Neuronal stem cell (in vitro differentiated cells): Measurements from ENCODE around the gene DUSP9.

Source experiments
- DNase-seq: peaks from one replicate; pipeline ENCODE4 v3.0.0-alpha.2; 2013; ENCODE audit warnings: low spot score
- H2AFZ ChIP-seq: one replicate; pipeline ENCODE4 v1.6.1; 2013; ENCODE audit warnings: mild to moderate bottlenecking, low read length, inconsistent platforms
- H2AK5ac ChIP-seq: 2 replicates; pipeline ENCODE4 v1.6.1; 2013; ENCODE audit warnings: low read depth, mild to moderate bottlenecking, inconsistent platforms, low read length, moderate library complexity, mixed read lengths
- H2BK120ac ChIP-seq: 2 replicates; pipeline ENCODE4 v1.6.1; 2013; ENCODE audit warnings: low read depth, mild to moderate bottlenecking, inconsistent platforms, low read length, moderate library complexity, mixed read lengths
- H2BK12ac ChIP-seq: one replicate; pipeline ENCODE4 v1.6.1; 2013; ENCODE audit warnings: low read length, inconsistent platforms
- H2BK15ac ChIP-seq: 2 replicates; pipeline ENCODE4 v1.6.1; 2013; ENCODE audit warnings: mild to moderate bottlenecking, low read length, inconsistent platforms, mixed read lengths
- H2BK5ac ChIP-seq: one replicate; pipeline ENCODE4 v1.6.1; 2013; ENCODE audit warnings: inconsistent platforms, mild to moderate bottlenecking, low read length, moderate library complexity
- H3K14ac ChIP-seq: one replicate; pipeline ENCODE4 v1.6.1; 2013; ENCODE audit warnings: low read length, inconsistent platforms
- H3K18ac ChIP-seq: 2 replicates; pipeline ENCODE4 v1.6.1; 2013; ENCODE audit warnings: low read length, inconsistent platforms
- H3K23ac ChIP-seq: 2 replicates; pipeline ENCODE4 v1.6.1; 2013; ENCODE audit warnings: low read depth, mild to moderate bottlenecking, mixed read lengths, low read length, inconsistent platforms; ENCODE audit not compliant: poor library complexity
- H3K27ac ChIP-seq: replicated peaks from 3 replicates; pipeline ENCODE4 v1.5.1; 2013; ENCODE audit warnings: low read length, inconsistent platforms
- H3K27me3 ChIP-seq, 3 experiments: 2 replicates each; pipeline ENCODE4 v1.6.1; 2013; ENCODE audit warnings: low read length in 3 of 3, mild to moderate bottlenecking in 2 of 3, inconsistent platforms in 1 of 3, low read depth in 1 of 3, mixed read lengths in 1 of 3, moderate library complexity in 1 of 3; ENCODE audit not compliant: control insufficient read depth in 3 of 3, insufficient read depth in 3 of 3
- H3K36me3 ChIP-seq, 2 donors: replicated peaks in 1 of 2; 2 replicates each; pipeline ENCODE4 v1.6.1; 2013; ENCODE audit warnings: low read length in 2 of 2; ENCODE audit not compliant: control insufficient read depth in 2 of 2, insufficient read depth in 2 of 2
- H3K4ac ChIP-seq: 2 replicates; pipeline ENCODE4 v1.6.1; 2013; ENCODE audit warnings: inconsistent platforms, mild to moderate bottlenecking, low read length, moderate library complexity
- H3K4me1 ChIP-seq, 2 donors: 1 replicate in 1 of 2; 2 replicates in 1 of 2; pipeline ENCODE4 v1.6.1; 2013; ENCODE audit warnings: low read length in 2 of 2, low read depth in 1 of 2; ENCODE audit not compliant: control insufficient read depth in 2 of 2, insufficient read depth in 1 of 2
- H3K4me2 ChIP-seq: one replicate; pipeline ENCODE4 v1.6.1; 2013; ENCODE audit warnings: mild to moderate bottlenecking, low read length, inconsistent platforms; ENCODE audit not compliant: insufficient read depth, poor library complexity, severe bottlenecking
- H3K4me3 ChIP-seq, 2 donors: 2 replicates each; pipeline ENCODE4 v1.5.1; 2013; ENCODE audit warnings: low read length in 2 of 2, mild to moderate bottlenecking in 2 of 2, inconsistent platforms in 1 of 2, moderate library complexity in 1 of 2
- H3K79me1 ChIP-seq: one replicate; pipeline ENCODE4 v1.6.1; 2013; ENCODE audit warnings: low read depth, mild to moderate bottlenecking, inconsistent platforms, low read length, moderate library complexity
- H3K9ac ChIP-seq: one replicate; pipeline ENCODE4 v1.6.1; 2013; ENCODE audit warnings: mild to moderate bottlenecking, low read depth, low read length, inconsistent platforms; ENCODE audit not compliant: poor library complexity
- H3K9me3 ChIP-seq, 2 donors: replicated peaks in 1 of 2; 2 replicates each; pipeline versions ENCODE3 to v1.6.1; 2013; ENCODE audit warnings: low read length in 2 of 2, mild to moderate bottlenecking in 2 of 2, inconsistent platforms in 1 of 2, low read depth in 1 of 2, mixed read lengths in 1 of 2, moderate library complexity in 1 of 2; ENCODE audit not compliant: control insufficient read depth in 2 of 2, insufficient read depth in 1 of 2
- H4K8ac ChIP-seq: one replicate; pipeline ENCODE4 v1.6.1; 2013; ENCODE audit warnings: low read depth, mild to moderate bottlenecking, inconsistent platforms, low read length, moderate library complexity
- H4K91ac ChIP-seq: one replicate; pipeline ENCODE4 v1.6.1; 2013; ENCODE audit warnings: low read length, low read depth, mild to moderate bottlenecking, inconsistent platforms; ENCODE audit not compliant: poor library complexity
- WGBS, 2 donors: extraction: QIAGEN DNeasy Blood & Tissue Kit; methylation state at CpG; one replicate each; pipeline ENCODE4 v1.1.7; 2013; ENCODE audit warnings: missing lambda C conversion rate in 2 of 2, mixed read lengths in 1 of 2; ENCODE audit not compliant: insufficient read length in 2 of 2, insufficient replicate concordance in 1 of 2; ENCODE audit errors: extremely low coverage in 2 of 2; 5-methylcytosine and 5-hydroxymethylcytosine counted together

The DUSP9 gene

GRCh38 chrX:153600032-153600373 is 47.0 kb upstream of the DUSP9 start:
- no peak overlapping the region for H4K8ac ChIP-seq
- H3K9ac ChIP-seq: no peak overlapping the region
- H3K4me2 ChIP-seq: peak overlapping the region; percentile 56
- H2BK15ac ChIP-seq: no peak overlapping the region
- H2BK5ac ChIP-seq: no peak overlapping the region
- H3K36me3 ChIP-seq: no peaks in the 10 kb centered on the region
- H3K14ac ChIP-seq: no peak overlapping the region
- no peak overlapping the region for H2AFZ ChIP-seq
- H3K23ac ChIP-seq: no peak overlapping the region
- H3K27me3 ChIP-seq: peaks cover 0 to 16% (median 0%) of the 10 kb centered on the region in 3 experiments
- WGBS, 2 donors: no CpG with 5 or more reads among the region's 2 CpGs
- H3K4me1 ChIP-seq: no peaks in the 10 kb centered on the region
- no peak overlapping the region for H2AK5ac ChIP-seq
- no peak overlapping the region for H3K4ac ChIP-seq
- no peak overlapping the region for H3K18ac ChIP-seq
- H4K91ac ChIP-seq: no peak overlapping the region
- no peak overlapping the region for H3K27ac ChIP-seq
- H3K9me3 ChIP-seq: peaks cover 0 to 4% of the 10 kb centered on the region in 2 donors
- H2BK12ac ChIP-seq: no peak overlapping the region
- H3K4me3 ChIP-seq: peak overlapping the region; percentile 67 to 91
- DNase-seq: no peak
- H2BK120ac ChIP-seq: no peak overlapping the region
- H3K79me1 ChIP-seq: peaks cover 6% of the 10 kb centered on the region

GRCh38 chrX:153600921-153601320 is 46.1 kb upstream of the DUSP9 start:
- H2BK120ac ChIP-seq: no peak overlapping the region
- H2AFZ ChIP-seq: no peak overlapping the region
- no peak overlapping the region for H3K23ac ChIP-seq
- H4K8ac ChIP-seq: no peak overlapping the region
- H3K79me1 ChIP-seq: peaks cover 4% of the 10 kb centered on the region
- peaks cover 0 to 20% (median 0%) of the 10 kb centered on the region in 3 experiments for H3K27me3 ChIP-seq
- no peak overlapping the region for H3K4me3 ChIP-seq
- no peak overlapping the region for H3K18ac ChIP-seq
- DNase-seq: no peak
- no peak overlapping the region for H3K4me2 ChIP-seq
- H3K27ac ChIP-seq: no peak overlapping the region
- H3K4ac ChIP-seq: no peak overlapping the region
- H3K36me3 ChIP-seq: no peaks in the 10 kb centered on the region
- no peak overlapping the region for H2BK12ac ChIP-seq
- H3K4me1 ChIP-seq: no peaks in the 10 kb centered on the region
- H3K9ac ChIP-seq: peak overlapping the region; percentile 21
- no peak overlapping the region for H2BK5ac ChIP-seq
- H2AK5ac ChIP-seq: no peak overlapping the region
- no peak overlapping the region for H2BK15ac ChIP-seq
- WGBS, 2 donors: no CpG with 5 or more reads among the region's 7 CpGs
- no peak overlapping the region for H3K14ac ChIP-seq
- H4K91ac ChIP-seq: no peak overlapping the region
- H3K9me3 ChIP-seq: peaks cover 0 to 4% of the 10 kb centered on the region in 2 donors

GRCh38 chrX:153601511-153602110 is 45.4 kb upstream of the DUSP9 start:
- Histone ChIP-seq H2AFZ (no peak overlapping the region), H2BK120ac (no peak overlapping the region), H3K4me1 (no peaks in the 10 kb centered on the region), H2AK5ac (no peak overlapping the region), H3K36me3 (no peaks in the 10 kb centered on the region), H3K4me3 (no peak overlapping the region), H3K4ac (no peak overlapping the region), H3K4me2 (no peak overlapping the region), H3K18ac (no peak overlapping the region), H4K91ac (no peak overlapping the region), H3K27ac (no peak overlapping the region), H2BK5ac (no peak overlapping the region), H3K9ac (no peak overlapping the region), H3K14ac (no peak overlapping the region), H3K27me3 (peaks cover 0 to 25% (median 0%) of the 10 kb centered on the region in 3 experiments), H3K79me1 (peaks cover 3% of the 10 kb centered on the region), H2BK12ac (no peak overlapping the region), H3K23ac (no peak overlapping the region), H2BK15ac (no peak overlapping the region), H3K9me3 (peaks cover 0 to 4% of the 10 kb centered on the region in 2 donors), H4K8ac (no peak overlapping the region)
- DNase-seq: no peak
- WGBS, 2 donors: no CpG with 5 or more reads among the region's 12 CpGs

GRCh38 chrX:153602601-153603000 is 44.4 kb upstream of the DUSP9 start:
- H3K79me1 ChIP-seq: peaks cover 2% of the 10 kb centered on the region
- no peak overlapping the region for H3K9ac ChIP-seq
- DNase-seq: no peak
- no peak overlapping the region for H2BK5ac ChIP-seq
- no peak overlapping the region for H3K4me2 ChIP-seq
- H3K23ac ChIP-seq: no peak overlapping the region
- H3K18ac ChIP-seq: no peak overlapping the region
- no peak overlapping the region for H3K27ac ChIP-seq
- no peak overlapping the region for H2AK5ac ChIP-seq
- no peak overlapping the region for H2AFZ ChIP-seq
- no peaks in the 10 kb centered on the region for H3K9me3 ChIP-seq
- H4K8ac ChIP-seq: no peak overlapping the region
- H2BK15ac ChIP-seq: no peak overlapping the region
- no peak overlapping the region for H3K4ac ChIP-seq
- no peak overlapping the region for H2BK12ac ChIP-seq
- no peak overlapping the region for H3K4me3 ChIP-seq
- no CpG with 5 or more reads among the region's 3 CpGs for WGBS, 2 donors
- no peak overlapping the region for H3K14ac ChIP-seq
- H3K4me1 ChIP-seq: no peaks in the 10 kb centered on the region
- no peak overlapping the region for H2BK120ac ChIP-seq
- no peaks in the 10 kb centered on the region for H3K36me3 ChIP-seq
- H4K91ac ChIP-seq: no peak overlapping the region
- peaks cover 0 to 34% (median 0%) of the 10 kb centered on the region in 3 experiments for H3K27me3 ChIP-seq
